Measurements from ENCODE around the gene ZC3HAV1. TPM values are rescaled to one million over a fixed set of nuclear protein-coding genes. Genes with fewer than 3 reads are reported as not detected.

The ZC3HAV1 gene
- polyA plus RNA-seq, 1 of the 3 experiments (the other 2 are of a cell fraction): 11.2 TPM

GRCh38 chr7:139049936-139050335 is 59.6 kb downstream of the ZC3HAV1 start:
- Histone ChIP-seq H3K4me2 (no peak overlapping the region), H3K4me3 (ENCODE audit: low read depth in 2 of 2, low read length in 1 of 2) (no peak overlapping the region), H3K4me1 (ENCODE audit: control insufficient read depth in 1 of 2, insufficient read depth in 2 of 2, low read depth in 1 of 2, low read length in 1 of 2) (peaks cover 6 to 9% of the 10 kb centered on the region in 2 experiments; a peak in 3 of 4 replicates), H3K9me3 (no peaks in the 10 kb centered on the region), H4K20me1 (ENCODE audit: insufficient read depth) (no peaks in the 10 kb centered on the region), H2AFZ (ENCODE audit: low read depth) (no peak overlapping the region), H3K27ac (ENCODE audit: low read depth in 2 of 2, low read length in 1 of 2) (no peak overlapping the region), H3K9me2 (no peaks in the 10 kb centered on the region), H3K36me3 (replicated peaks in 1 of 2; ENCODE audit: control insufficient read depth in 1 of 2, insufficient read depth in 2 of 2, low read length in 1 of 2) (peaks cover 44 to 48% of the 10 kb centered on the region in 2 experiments), H3F3A (replicated peaks; ENCODE audit: insufficient read depth) (no peaks in the 10 kb centered on the region), H3K27me3 (ENCODE audit: insufficient read depth) (no peaks in the 10 kb centered on the region), H3K9ac (no peak overlapping the region), H3K79me2 (ENCODE audit: insufficient read depth) (no peaks in the 10 kb centered on the region)
- TF ChIP-seq MXI1 (IDR thresholded peaks at IDR 0.05; ENCODE audit: low read depth, low read length) (no peak), CTCF (IDR thresholded peaks at IDR 0.05) (no peak), TEAD4 (IDR thresholded peaks at IDR 0.05; ENCODE audit: borderline replicate concordance, insufficient read depth) (no peak), RXRA (IDR thresholded peaks at IDR 0.05; ENCODE audit: borderline replicate concordance, low read depth) (no peak), SMC3 (IDR thresholded peaks at IDR 0.05; ENCODE audit: low read depth, low read length) (no peak), RCOR1 (IDR thresholded peaks at IDR 0.05; ENCODE audit: low read length) (no peak), ELF1 (IDR thresholded peaks at IDR 0.05) (no peak), RFX5 (IDR thresholded peaks at IDR 0.05; ENCODE audit: low read length) (no peak), MEF2A (IDR thresholded peaks at IDR 0.05; ENCODE audit: borderline replicate concordance, low read depth) (no peak), NRF1 (IDR thresholded peaks at IDR 0.05; ENCODE audit: low read depth, low read length) (no peak), GATA2 (CRISPR knock-in tag; IDR thresholded peaks at IDR 0.05) (no peak)
- WGBS (ENCODE audit: low lambda C conversion rate): 100% methylated on average over 1 of the region's 1 CpG
- POLR2A ChIA-PET: no interaction called here
- CTCF ChIA-PET: interaction anchor here (1.0 to 6.0 kb wide), 2 partner anchors 26 to 33 kb away, joined by 3 to 36 read pairs; no protein-coding TSS in a partner anchor
- DNase-seq: no peak

GRCh38 chr7:139049111-139049510 is 60.4 kb downstream of the ZC3HAV1 start:
- 97% methylated on average over 7 of the region's 7 CpGs for WGBS (ENCODE audit: low lambda C conversion rate)
- Histone ChIP-seq H3K4me3 (ENCODE audit: low read depth in 2 of 2, low read length in 1 of 2) (no peak overlapping the region), H3K27me3 (ENCODE audit: insufficient read depth) (no peaks in the 10 kb centered on the region), H3K4me1 (ENCODE audit: control insufficient read depth in 1 of 2, insufficient read depth in 2 of 2, low read depth in 1 of 2, low read length in 1 of 2) (peaks cover 3% of the 10 kb centered on the region in 2 experiments; a peak in 3 of 4 replicates), H3K36me3 (replicated peaks in 1 of 2; ENCODE audit: control insufficient read depth in 1 of 2, insufficient read depth in 2 of 2, low read length in 1 of 2) (peaks cover 51 to 52% of the 10 kb centered on the region in 2 experiments), H2AFZ (ENCODE audit: low read depth) (no peak overlapping the region), H3F3A (replicated peaks; ENCODE audit: insufficient read depth) (no peaks in the 10 kb centered on the region), H4K20me1 (ENCODE audit: insufficient read depth) (no peaks in the 10 kb centered on the region), H3K79me2 (ENCODE audit: insufficient read depth) (no peaks in the 10 kb centered on the region), H3K4me2 (no peak overlapping the region), H3K9me2 (no peaks in the 10 kb centered on the region), H3K27ac (ENCODE audit: low read depth in 2 of 2, low read length in 1 of 2) (no peak overlapping the region), H3K9me3 (no peaks in the 10 kb centered on the region), H3K9ac (no peak overlapping the region)
- no peak for DNase-seq
- TF ChIP-seq IRF3 (IDR thresholded peaks at IDR 0.05; ENCODE audit: low read depth, low read length) (no peak), SIN3A (IDR thresholded peaks at IDR 0.05; ENCODE audit: borderline replicate concordance, low read depth, low read length) (no peak), REST (IDR thresholded peaks at IDR 0.05; ENCODE audit: low read depth, low read length) (no peak), NRF1 (IDR thresholded peaks at IDR 0.05; ENCODE audit: low read depth, low read length) (no peak), TCF12 (IDR thresholded peaks at IDR 0.05) (no peak)
- CTCF ChIA-PET: interaction anchor here (0.9 to 6.0 kb wide), 3 partner anchors 26 to 32 kb away, joined by 3 to 36 read pairs (median 3); no protein-coding TSS in a partner anchor
- POLR2A ChIA-PET: no interaction called here

Measured in SK-N-SH (cell line).